Mesothelial cell of epicardium (in vitro differentiated cells): Measurements from ENCODE around the gene MYOF. TPM values are rescaled to one million over a fixed set of nuclear protein-coding genes. Genes with fewer than 3 reads are reported as not detected.

ENCODE experiments used
- DNase-seq, 2 experiments: peaks; one replicate each; pipeline ENCODE4 v3.0.0; 2021; ENCODE audit warnings: low spot score in 2 of 2; ENCODE audit not compliant: unreplicated experiment in 2 of 2
- H3K27ac Mint-ChIP-seq: 2 replicates; pipeline ENCODE4 v1.8.0; 2021; ENCODE audit warnings: mixed read lengths
- H3K27me3 Mint-ChIP-seq: 2 replicates; pipeline ENCODE4 v1.8.0; 2021; ENCODE audit warnings: low read depth, mixed read lengths
- H3K36me3 Mint-ChIP-seq: 2 replicates; pipeline ENCODE4 v1.8.0; 2021; ENCODE audit warnings: mixed read lengths
- H3K4me1 Mint-ChIP-seq: 2 replicates; pipeline ENCODE4 v1.8.0; 2021; ENCODE audit warnings: mixed read lengths
- H3K4me3 Mint-ChIP-seq: 2 replicates; pipeline ENCODE4 v1.8.0; 2021; ENCODE audit warnings: mild to moderate bottlenecking, moderate library complexity, mixed read lengths
- H3K9me3 Mint-ChIP-seq: 2 replicates; pipeline ENCODE4 v1.8.0; 2021; ENCODE audit warnings: mixed read lengths
- total RNA-seq: library from RNA; stranded (reverse); gene quantifications from 3 replicates; pipeline ENCODE4 v1.2.1, GENCODE V29; 2021
- TF ChIP-seq, protein P1 (sequence below): fragments of 200-600 bp; sonication (generic); IDR thresholded peaks from one replicate; pipeline ENCODE4 v1.5.0; 2021; ENCODE audit warnings: antibody characterized with exemption; ENCODE audit not compliant: unreplicated experiment

The MYOF gene
- total RNA-seq, 1 donor from 2014 or later: 56.0 TPM

DNA sequence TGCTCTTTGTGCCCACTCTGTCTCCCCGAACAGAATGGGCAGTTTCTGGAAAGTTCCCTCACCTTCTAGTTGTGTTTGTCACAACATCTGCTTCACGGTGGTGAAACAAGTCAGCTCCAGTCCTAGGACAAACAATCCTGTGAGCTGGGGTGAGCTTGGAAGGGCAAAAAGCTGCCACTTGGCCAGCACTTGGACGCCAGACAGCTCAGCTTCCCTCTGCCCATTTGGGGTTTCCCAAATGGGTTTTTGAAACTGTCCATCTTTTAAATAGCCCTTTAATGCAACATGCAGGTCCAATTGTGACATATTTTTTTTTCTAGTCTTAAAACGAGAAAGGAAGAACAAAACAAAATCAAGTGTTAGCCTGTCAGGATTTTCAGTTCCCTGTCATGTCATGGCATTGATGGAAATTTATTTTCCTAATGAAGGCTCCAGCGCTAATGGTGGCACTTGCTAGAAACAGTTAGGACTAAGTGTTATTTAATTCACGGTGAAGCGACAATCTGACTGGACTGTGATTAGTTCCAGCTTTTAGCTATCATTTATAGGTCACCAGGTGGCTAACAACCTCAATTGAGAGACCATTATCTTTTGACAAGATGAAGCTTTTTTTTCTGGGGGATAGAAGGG, 181.7 kb downstream of the MYOF start:
- peak overlapping the region; percentile 76 for H3K27ac Mint-ChIP-seq
- no peaks in the 10 kb centered on the region for H3K27me3 Mint-ChIP-seq
- no peaks in the 10 kb centered on the region for H3K9me3 Mint-ChIP-seq
- DNase-seq: no peak
- H3K36me3 Mint-ChIP-seq: peaks cover 7% of the 10 kb centered on the region
- TF ChIP-seq, protein P1, sequence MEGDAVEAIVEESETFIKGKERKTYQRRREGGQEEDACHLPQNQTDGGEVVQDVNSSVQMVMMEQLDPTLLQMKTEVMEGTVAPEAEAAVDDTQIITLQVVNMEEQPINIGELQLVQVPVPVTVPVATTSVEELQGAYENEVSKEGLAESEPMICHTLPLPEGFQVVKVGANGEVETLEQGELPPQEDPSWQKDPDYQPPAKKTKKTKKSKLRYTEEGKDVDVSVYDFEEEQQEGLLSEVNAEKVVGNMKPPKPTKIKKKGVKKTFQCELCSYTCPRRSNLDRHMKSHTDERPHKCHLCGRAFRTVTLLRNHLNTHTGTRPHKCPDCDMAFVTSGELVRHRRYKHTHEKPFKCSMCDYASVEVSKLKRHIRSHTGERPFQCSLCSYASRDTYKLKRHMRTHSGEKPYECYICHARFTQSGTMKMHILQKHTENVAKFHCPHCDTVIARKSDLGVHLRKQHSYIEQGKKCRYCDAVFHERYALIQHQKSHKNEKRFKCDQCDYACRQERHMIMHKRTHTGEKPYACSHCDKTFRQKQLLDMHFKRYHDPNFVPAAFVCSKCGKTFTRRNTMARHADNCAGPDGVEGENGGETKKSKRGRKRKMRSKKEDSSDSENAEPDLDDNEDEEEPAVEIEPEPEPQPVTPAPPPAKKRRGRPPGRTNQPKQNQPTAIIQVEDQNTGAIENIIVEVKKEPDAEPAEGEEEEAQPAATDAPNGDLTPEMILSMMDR: no peak
- H3K4me1 Mint-ChIP-seq: peaks cover 18% of the 10 kb centered on the region
- no peak overlapping the region for H3K4me3 Mint-ChIP-seq

DNA sequence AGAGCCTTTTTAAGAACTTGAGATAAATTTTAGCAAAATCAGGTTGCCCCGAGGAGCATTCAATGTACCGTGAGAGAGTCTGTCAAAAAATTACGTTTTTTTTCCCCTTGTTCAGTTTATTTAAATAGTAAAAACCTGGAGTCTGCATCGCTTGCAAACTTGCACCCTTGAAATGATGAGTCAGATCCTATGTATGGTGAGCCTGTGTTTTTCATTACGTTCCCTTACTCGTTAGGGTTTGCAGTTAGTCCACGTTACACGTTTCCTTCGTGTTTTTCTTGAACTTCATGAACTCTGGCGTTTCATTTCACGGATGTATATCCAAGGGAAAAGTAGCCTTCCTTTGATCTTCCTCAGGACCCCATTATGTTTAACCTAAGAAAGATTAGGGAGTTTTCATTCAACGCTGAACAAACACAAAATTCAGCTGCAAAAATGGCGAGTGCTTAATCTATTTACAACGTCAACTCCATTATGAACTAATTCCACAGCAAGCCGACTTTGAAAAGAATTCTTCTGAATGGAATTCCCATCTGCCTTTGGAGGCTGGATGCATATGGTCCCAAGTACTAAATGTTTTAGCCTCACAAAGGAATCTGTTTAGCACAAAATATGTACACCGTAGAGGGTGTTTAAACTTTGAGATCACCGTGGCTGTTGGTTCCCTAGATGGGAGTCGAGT, 182.4 kb downstream of the MYOF start:
- peak overlapping the region; percentile 76 for H3K27ac Mint-ChIP-seq
- no peak for DNase-seq
- H3K27me3 Mint-ChIP-seq: no peaks in the 10 kb centered on the region
- H3K9me3 Mint-ChIP-seq: no peaks in the 10 kb centered on the region
- peaks cover 3% of the 10 kb centered on the region for H3K36me3 Mint-ChIP-seq
- peaks cover 18% of the 10 kb centered on the region for H3K4me1 Mint-ChIP-seq
- TF ChIP-seq, protein P1: no peak
- peak overlapping the region; percentile 35 for H3K4me3 Mint-ChIP-seq

DNA sequence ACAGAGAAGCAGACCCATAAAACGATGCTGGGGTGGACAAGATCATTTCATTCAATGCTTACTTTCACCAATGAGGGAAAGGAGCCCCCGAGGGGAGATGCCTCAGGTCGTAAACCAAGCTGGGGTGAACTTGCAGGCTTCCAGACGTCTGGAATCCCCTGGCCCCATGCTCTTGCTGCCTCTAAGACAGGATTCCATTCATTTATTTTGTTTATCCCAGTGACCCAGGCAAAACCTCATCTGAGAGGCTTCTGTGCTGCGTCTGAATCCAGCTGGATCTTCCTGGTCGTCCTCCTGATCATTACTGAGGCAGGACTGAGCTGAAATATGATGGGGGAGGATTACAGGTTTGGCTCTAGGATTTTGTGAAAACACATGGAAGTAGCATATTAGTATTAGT, 182.9 kb downstream of the MYOF start:
- H3K4me3 Mint-ChIP-seq: peak overlapping the region; percentile 35
- no peaks in the 10 kb centered on the region for H3K27me3 Mint-ChIP-seq
- no peaks in the 10 kb centered on the region for H3K36me3 Mint-ChIP-seq
- no peak for DNase-seq
- H3K9me3 Mint-ChIP-seq: no peaks in the 10 kb centered on the region
- TF ChIP-seq, protein P1: no peak
- H3K27ac Mint-ChIP-seq: peak overlapping the region; percentile 76
- H3K4me1 Mint-ChIP-seq: peaks cover 18% of the 10 kb centered on the region

DNA sequence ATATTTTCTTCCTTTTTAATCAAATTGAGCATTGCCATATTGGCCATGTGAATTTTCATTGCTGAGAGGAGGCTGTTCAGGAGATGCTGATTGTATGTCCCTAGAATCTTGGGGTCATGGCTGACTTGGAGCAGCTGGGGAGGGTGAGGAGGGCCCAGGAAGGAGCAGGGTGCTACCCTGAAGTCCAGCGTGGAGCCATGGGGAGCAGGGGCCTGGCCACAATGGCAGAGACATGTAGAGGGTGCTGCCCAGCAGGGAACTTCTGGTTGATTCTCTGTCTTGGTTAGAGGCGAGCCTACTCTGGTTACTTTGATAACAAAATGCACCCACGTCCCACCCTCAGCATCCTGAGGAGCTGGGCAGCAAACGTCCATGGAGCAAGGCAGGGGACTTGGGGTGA, 186.0 kb downstream of the MYOF start:
- Mint-ChIP-seq H3K36me3 (no peaks in the 10 kb centered on the region), H3K4me1 (peaks cover 25% of the 10 kb centered on the region), H3K27me3 (no peaks in the 10 kb centered on the region), H3K4me3 (no peak overlapping the region), H3K27ac (no peak overlapping the region), H3K9me3 (no peaks in the 10 kb centered on the region)
- TF ChIP-seq, protein P1: no peak
- no peak for DNase-seq

DNA sequence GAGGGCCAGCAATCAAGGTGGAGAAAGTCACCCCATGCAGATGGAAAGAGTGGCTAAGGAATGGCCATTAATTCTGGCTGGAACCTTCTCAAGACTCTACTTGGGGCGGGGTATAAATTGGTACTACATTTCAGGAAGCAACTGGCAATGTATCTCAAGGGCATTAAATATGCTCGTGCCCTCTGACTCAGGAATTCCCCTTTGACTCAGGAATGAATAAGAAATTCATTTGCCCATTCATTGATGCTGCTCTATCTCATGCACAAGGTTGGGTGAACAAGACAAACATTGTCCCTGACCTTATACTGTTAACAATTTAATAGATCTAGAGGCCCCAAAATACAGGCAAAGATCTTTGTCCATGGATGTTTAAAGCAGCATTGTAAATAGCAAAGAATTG, 188.1 kb downstream of the MYOF start:
- Mint-ChIP-seq H3K36me3 (no peaks in the 10 kb centered on the region), H3K27me3 (no peaks in the 10 kb centered on the region), H3K4me3 (no peak overlapping the region), H3K27ac (no peak overlapping the region), H3K4me1 (peaks cover 20% of the 10 kb centered on the region), H3K9me3 (no peaks in the 10 kb centered on the region)
- no peak for DNase-seq
- TF ChIP-seq, protein P1: no peak
